Activated naive CD4-positive, alpha-beta T cell treated with anti-CD3 and anti-CD28 coated beads, Interleukin-2, amount 50 U/mL, for 72 hours (primary cell): ENCODE measurements around the gene ASNS. TPM values are rescaled to one million over a fixed set of nuclear protein-coding genes. Genes with fewer than 3 reads are reported as not detected.
"Not testable (repeated sequence)": the region's sequence is repeated elsewhere in the genome, so short reads cannot be mapped to it uniquely, and the experiment has no call there.

Source experiments
- ATAC-seq, 2 donors: fragments of 150-1000 bp; cut with Tn5 transposase; 2 replicates each; pipeline ENCODE4 v1.10.0; 2021; ENCODE audit warnings: mild to moderate bottlenecking in 2 of 2, moderate library complexity in 2 of 2
- DNase-seq, 2 donors: peaks; one replicate each; pipeline ENCODE4 v3.0.0; 2021 to 2022; ENCODE audit warnings: low spot score in 2 of 2
- H3K27ac Mint-ChIP-seq, 2 donors: one replicate each; pipeline ENCODE4 v1.8.0; 2022; ENCODE audit warnings: mild to moderate bottlenecking in 2 of 2, mixed read lengths in 2 of 2
- H3K36me3 Mint-ChIP-seq, 2 donors: one replicate each; pipeline ENCODE4 v1.8.0; 2022; ENCODE audit warnings: mixed read lengths in 2 of 2
- H3K9me3 Mint-ChIP-seq, 2 donors: one replicate each; pipeline ENCODE4 v1.8.0; 2022; ENCODE audit warnings: mixed read lengths in 2 of 2
- total RNA-seq, 2 donors: library from RNA; stranded (reverse); gene quantifications; one replicate each; pipeline ENCODE4 v1.2.3, GENCODE V29; 2022

Gene ASNS
- total RNA-seq, 2 donors from 2014 or later = 112 to 156 TPM

GRCh38 chr7:97850262-97851031 is 21.8 kb downstream of the ASNS start:
- not testable (repeated sequence) for ATAC-seq, H3K27ac Mint-ChIP-seq, DNase-seq, H3K9me3 Mint-ChIP-seq
- peaks cover 24% of the 10 kb centered on the region in 2 donors for H3K36me3 Mint-ChIP-seq

DNA sequence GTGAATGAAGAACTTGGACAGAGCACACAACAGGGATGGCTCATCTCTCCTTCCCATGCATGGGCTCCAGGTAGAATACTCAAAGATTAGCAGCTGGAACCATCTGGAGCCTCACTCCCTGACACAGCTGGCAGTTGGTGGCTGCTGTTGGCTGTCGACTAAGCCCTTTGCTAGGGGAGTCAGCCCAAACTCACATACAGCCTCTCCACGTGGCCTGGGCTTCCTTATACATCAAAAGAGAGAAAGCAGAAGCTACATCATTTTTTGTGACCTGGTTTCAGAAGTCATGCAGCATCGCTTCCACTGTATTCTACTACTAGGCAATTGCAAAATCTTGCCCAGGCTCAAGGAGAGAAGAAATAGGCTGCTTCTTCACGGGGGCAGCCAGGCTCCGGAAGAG is 24.4 kb downstream of the ASNS start:
- Mint-ChIP-seq H3K27ac (no peak overlapping the region), H3K9me3 (peaks cover 0 to 2% of the 10 kb centered on the region in 2 donors), H3K36me3 (peaks cover 12 to 15% of the 10 kb centered on the region in 2 donors)
- ATAC-seq (peak in 1 of 2 donors; percentile 16), DNase-seq (no peak)

- no peaks in the 10 kb centered on the region for H3K9me3 Mint-ChIP-seq
- H3K36me3 Mint-ChIP-seq = peaks cover 4 to 7% of the 10 kb centered on the region in 2 donors
- DNase-seq (no peak), ATAC-seq (no peak)
- no peak overlapping the region for H3K27ac Mint-ChIP-seq
Measured at GRCh38 chr7:97846945-97847344, 25.3 kb downstream of the ASNS start.

DNA sequence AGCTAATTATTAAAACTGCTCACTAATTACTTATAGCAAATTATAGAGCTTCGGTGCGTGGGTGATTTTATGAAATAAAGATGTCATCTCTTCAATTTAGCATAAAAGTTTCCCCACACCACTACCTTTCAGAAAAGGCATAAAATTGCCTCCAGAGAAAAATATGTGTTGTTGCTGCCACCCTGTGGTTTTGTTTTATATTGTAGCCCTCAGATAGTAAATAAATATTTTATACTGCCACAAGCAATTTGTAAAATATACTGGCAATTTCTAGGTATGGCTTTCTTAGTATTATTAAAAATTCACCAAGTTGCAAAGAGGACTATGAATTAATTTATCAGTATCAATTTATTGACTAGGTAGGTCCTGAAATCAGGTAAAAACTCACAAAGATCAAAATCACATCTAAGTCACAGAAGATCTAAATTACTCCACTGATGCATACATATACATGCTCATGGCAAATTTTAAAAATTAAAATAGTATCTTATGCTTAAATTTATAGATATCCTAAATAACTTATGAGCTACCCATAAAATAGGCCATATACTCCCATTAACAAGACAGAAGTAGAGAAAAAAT is 26.5 kb downstream of the ASNS start:
- DNase-seq (no peak), ATAC-seq (no peak)
- Mint-ChIP-seq H3K9me3 (no peaks in the 10 kb centered on the region), H3K27ac (no peak overlapping the region), H3K36me3 (peaks cover 0 to 4% of the 10 kb centered on the region in 2 donors)

DNA sequence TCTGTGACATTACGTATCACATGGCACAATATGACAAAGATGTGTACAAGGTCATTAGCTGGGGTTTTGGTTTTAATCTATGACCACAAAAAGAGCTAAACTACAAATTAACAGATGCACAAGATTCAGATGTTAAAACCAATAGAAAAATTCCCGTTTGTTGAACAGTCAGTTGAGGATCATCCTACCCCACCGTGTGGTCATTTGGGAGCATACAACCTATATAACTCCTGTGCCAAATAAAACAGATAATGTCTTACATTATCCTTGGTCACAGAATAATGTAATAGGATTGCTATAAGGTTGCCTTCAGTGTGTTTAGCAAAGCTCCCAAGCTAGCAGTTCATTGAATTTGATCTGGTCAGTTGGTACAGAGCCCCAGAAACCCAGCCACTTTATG is 28.2 kb downstream of the ASNS start:
- Mint-ChIP-seq H3K27ac (no peak overlapping the region), H3K9me3 (no peaks in the 10 kb centered on the region), H3K36me3 (no peaks in the 10 kb centered on the region)
- ATAC-seq (no peak), DNase-seq (no peak)

GRCh38 chr7:97842772-97843345 is 29.3 kb downstream of the ASNS start:
- no peak overlapping the region for H3K27ac Mint-ChIP-seq
- ATAC-seq (no peak), DNase-seq (no peak)
- no peaks in the 10 kb centered on the region for H3K9me3 Mint-ChIP-seq
- H3K36me3 Mint-ChIP-seq = no peaks in the 10 kb centered on the region

GRCh38 chr7:97842006-97842405 is 30.2 kb downstream of the ASNS start:
- Mint-ChIP-seq H3K27ac (no peak overlapping the region), H3K9me3 (no peaks in the 10 kb centered on the region), H3K36me3 (no peaks in the 10 kb centered on the region)
- ATAC-seq = no peak
- DNase-seq = no peak

GRCh38 chr7:97835296-97836138 is 36.7 kb downstream of the ASNS start:
- H3K36me3 Mint-ChIP-seq = no peaks in the 10 kb centered on the region
- ATAC-seq = peak; percentile 63 to 75
- peak in 1 of 2 donors; percentile 47 for DNase-seq
- H3K27ac Mint-ChIP-seq = no peak overlapping the region
- no peaks in the 10 kb centered on the region for H3K9me3 Mint-ChIP-seq

- no peak for ATAC-seq
- Mint-ChIP-seq H3K36me3 (no peaks in the 10 kb centered on the region), H3K9me3 (no peaks in the 10 kb centered on the region), H3K27ac (no peak overlapping the region)
- DNase-seq = no peak
Measured at GRCh38 chr7:97819161-97819560, 53.0 kb downstream of the ASNS start.

DNA sequence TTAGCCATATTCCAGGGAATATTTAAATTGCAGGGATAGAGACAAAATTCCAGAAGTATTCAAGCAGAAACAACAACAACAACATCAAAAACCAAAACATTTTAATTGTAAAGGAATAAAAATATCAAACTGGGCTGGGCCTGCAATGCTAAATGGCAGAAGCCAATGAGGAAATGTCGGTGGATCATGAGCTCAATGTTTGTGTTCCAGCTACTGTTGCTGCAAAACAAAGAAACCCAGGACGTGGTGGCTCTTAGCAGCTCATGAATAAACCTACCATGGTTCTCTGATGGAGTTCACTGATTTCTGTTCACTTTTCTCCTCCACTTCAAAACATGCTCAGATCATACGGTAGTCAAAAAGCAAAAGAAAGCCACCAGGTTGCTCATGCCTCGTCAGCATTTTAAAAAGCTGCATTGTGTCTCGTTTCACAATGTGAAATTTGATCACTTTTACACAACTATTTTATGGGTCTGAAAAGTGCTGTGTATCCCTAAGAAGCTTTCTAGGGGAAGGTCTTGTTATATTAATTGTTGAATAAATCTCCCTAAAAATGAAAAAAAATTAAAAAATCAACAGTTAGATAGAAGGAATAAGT is 54.0 kb downstream of the ASNS start:
- Mint-ChIP-seq H3K36me3 (no peaks in the 10 kb centered on the region), H3K27ac (no peak overlapping the region)
- ATAC-seq = no peak

More for the DNA sequence above, 54.0 kb downstream of the ASNS start:
- DNase-seq = no peak
- H3K9me3 Mint-ChIP-seq = no peaks in the 10 kb centered on the region

Other genes starting within 250 kb of the ASNS start
- under 1 TPM in 1 of 2 donors, not detected in 1; 0.41 TPM for gene TAC1, start 140.3 kb downstream of the ASNS start, total RNA-seq
- not detected for gene OCM2, start 117.8 kb upstream of the ASNS start, total RNA-seq
- gene LMTK2, start 234.5 kb upstream of the ASNS start, total RNA-seq = 10 to 100 TPM; 10.8 to 14.9 TPM